HG03095 (cell line): ENCODE data around the gene RSPH9.
"Not testable (repeated sequence)": the region's sequence is repeated elsewhere in the genome, so short reads cannot be mapped to it uniquely, and the experiment has no call there.

Experiments
- ATAC-seq: cut with Tn5 transposase; IDR thresholded peaks from one replicate; pipeline ENCODE4 v1.9.1; 2021; ENCODE audit warnings: moderate library complexity; ENCODE audit not compliant: unreplicated experiment

Gene RSPH9

DNA sequence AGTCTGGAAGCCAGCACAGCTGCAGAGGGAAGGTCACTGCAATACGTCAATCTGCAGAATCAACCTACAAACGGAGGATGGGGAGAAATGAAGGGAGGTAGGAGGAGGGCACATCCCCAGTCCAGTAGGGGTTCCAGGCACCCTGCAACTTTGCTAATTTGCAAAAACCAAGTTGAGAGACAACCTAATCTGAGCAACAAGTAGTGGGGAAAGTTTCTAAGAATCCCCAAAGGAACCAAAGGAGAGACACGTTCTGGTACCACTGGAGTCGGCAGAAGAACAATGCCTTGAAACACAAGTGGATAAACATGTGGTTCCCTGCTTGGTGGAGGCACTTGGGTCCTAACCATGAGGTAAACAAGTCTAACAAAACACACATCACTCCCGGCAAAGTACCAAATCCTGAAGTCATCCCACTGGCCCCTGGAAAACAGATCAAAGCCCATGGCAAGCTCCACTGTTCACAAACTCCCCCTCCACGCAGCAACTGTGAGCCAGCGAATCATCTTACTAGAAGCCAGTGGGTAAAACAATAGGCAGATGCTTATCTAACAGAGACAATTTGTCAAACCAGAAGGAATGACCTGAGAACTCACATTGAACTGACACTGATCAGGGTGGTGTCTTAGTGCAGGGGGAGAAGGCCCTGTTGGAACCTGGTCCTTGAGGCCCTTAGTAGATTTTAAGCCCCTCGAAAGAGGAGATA lies 38.0 kb downstream of the RSPH9 start:
- no peak for ATAC-seq

GRCh38 chr6:43683708-43684455 lies 39.0 kb downstream of the RSPH9 start:
- peak; percentile 52 for ATAC-seq

- ATAC-seq: no peak
These were observed 42.2 kb downstream of the RSPH9 start for GRCh38 chr6:43687079-43687436.

DNA sequence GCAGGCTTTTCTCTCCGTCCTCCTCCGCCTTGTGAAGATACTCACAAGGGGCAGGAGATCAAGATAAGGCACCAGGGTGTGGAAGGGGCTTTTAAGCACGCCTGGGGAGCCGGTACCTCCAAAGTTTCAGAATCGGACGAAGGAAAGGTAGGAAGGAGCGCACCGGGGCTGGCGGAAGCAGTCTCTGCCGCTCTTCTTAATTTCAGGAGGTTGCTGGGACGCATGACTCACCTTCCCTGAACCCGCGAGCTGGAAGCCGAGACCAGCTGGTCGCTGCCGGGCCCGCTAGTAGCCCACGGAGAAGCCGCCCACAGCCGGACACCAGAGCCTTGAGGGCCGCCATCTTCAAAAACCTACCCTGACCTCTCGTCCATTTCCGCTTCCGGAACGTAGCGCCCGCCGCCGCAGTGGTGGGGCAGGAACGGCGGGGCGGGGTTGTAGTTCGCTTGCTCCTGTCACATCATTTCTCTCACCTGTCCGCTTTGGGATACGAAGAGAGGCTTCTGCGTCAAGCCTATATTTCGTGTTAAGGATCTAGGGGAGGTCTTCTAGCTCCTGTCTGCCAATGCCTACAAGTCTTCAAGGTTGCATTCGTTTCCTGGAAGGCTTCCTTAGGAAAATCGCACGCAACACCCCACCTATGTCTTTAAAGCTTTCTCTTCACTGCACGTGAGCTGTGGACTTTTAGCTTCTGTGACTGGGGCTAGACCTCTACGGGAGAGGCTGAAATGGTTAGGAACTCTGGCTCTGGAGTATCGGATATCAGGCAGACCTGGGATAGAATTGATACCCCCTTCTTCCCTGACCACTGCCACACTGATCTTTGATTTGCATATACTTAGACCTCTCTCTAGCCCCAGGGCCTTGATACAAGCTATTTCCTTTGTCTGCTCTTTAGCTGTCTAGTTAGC lies 42.9 kb downstream of the RSPH9 start, which contains the start of gene MRPS18A:
Gene MRPS18A, minus strand, starts transcription at position 355 of the 911 bp plus-strand sequence. Its CDS starts 12 bp downstream, at position 343.
- peak; percentile 91 for ATAC-seq

- no peak for ATAC-seq
These were observed 44.6 kb downstream of the RSPH9 start for GRCh38 chr6:43689421-43689820.

- no peak for ATAC-seq
These were observed 50.6 kb downstream of the RSPH9 start for GRCh38 chr6:43695215-43695966.

DNA sequence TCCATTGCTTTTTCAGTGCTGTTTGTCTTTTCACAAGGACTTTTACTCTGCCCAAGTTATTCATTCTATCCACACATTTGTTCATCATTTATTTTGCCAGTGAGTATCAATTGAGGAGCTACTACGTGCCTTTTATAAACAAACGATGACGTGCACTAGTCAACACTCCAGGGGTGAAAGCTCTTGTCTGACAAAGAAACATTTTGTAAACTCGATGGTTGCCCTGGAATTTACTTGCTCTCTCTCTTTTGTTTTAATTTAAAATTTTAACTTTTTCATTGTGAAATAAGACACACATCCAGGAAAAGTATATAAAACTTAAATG lies 51.1 kb downstream of the RSPH9 start:
- no peak for ATAC-seq

GRCh38 chr6:43697421-43697820 lies 52.6 kb downstream of the RSPH9 start:
- ATAC-seq: no peak

DNA sequence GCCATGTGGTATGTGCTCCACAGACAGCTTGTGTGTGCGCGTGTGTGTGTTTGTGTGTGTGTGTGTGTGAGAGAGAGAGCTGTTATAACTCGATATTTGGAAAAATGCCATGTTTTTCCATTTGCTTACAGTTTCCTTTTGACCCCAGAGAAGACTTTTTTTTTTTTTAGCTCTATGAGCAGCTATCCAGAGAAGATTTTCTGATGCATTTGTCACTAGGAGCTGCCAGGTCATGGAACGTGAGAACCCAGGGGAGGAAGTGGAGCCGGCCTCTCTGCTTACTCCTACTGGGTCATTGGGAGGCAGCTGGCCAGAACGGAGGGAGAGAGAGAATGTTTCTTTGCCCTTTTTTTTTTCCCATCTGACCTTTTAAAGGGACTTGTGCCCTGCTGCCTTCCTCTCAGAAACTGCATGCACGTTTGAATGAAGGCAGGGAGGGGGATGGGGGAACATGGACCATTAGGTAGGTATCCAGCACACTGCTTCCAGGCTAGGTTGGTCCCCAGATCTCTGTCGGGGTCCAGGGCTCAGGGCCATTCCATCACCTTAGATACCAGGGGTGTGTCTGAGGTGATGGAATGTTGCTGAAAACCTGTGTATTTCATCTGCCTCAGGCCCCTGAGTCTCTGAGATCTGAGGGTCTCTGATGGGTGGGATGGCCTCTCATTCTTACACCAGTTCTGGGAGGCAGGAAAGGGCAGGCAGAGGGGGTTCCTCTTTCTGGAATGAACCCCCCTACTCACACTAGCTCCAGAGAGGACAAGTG lies 53.9 kb downstream of the RSPH9 start:
- ATAC-seq: no peak

DNA sequence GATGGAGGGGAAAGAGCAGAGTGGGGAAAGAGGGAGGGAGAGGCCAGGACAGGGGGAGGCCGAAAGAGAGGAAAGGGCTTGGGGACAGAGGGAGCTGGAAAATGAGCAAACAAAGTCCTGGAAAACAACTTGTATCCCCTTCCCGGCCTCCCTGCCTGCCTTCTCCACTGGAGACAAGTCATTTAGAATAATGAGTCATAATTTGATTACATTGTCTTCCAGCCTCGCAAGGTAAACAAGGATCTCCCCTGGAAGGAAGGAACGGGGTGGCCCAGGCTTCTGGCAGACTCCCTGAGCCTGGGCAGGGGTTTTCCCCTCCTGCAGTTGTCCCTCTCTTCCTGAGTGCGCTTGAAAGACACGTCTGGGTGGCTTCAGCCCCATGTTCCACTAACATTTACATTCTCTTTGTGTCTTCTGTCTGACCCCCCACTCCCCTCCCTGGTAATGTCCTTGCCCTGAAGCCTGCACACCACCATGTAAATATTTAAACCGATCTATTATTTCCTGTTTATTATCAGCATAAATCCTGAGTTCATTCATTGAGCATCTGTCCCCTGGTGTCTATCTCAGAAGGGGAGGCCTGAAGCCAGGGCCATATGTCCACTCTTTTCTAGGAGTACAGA lies 54.8 kb downstream of the RSPH9 start:
- ATAC-seq: no peak

- ATAC-seq: not testable (repeated sequence)
These were observed 56.2 kb downstream of the RSPH9 start for GRCh38 chr6:43700939-43701560.

GRCh38 chr6:43702171-43702533 lies 57.3 kb downstream of the RSPH9 start:
- no peak for ATAC-seq

- no peak for ATAC-seq
These were observed 58.0 kb downstream of the RSPH9 start for GRCh38 chr6:43702534-43703440.

DNA sequence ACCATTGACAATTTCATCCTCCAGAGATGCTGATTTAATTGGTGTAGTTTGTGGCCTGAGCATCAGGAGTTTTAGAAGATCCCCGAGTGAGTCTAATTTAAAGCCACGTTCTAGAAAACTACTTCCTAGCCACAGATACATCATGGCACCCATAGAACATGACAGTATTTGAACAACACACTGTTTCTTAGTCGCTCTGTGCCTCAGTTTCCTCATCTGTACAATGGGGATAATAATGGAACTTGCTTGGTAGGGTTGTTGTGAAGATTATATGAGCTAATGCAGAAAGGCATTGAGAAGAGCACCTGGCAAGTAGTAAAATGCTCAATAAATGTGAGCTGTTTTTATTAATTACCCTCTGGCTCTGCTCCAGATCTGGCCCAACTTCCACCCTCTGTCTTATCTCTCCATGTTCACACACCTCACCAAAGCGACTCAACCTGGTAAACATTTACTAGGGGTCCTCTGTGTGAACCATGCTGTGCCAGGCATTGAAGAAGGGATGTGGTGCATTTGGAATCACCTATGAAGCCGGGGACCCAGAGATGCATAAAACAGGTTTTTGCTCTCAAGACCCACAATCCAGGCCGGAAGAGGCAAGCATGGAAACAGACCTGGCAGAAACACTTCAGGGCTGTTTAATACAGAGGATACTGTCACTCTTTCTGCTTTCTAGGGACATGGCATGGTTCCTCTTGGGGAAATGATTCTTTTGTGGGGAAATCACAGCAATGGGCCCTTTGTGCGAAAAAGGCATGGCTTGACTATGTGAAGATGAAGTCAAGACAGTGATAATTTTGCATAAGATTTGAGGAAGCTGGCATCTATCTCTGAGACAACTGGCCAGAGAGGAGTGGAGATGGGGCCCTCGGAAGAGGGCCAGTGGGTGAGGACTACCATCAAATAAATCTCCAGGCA lies 58.9 kb downstream of the RSPH9 start:
- no peak for ATAC-seq

GRCh38 chr6:43705996-43706395 lies 61.2 kb downstream of the RSPH9 start:
- no peak for ATAC-seq

DNA sequence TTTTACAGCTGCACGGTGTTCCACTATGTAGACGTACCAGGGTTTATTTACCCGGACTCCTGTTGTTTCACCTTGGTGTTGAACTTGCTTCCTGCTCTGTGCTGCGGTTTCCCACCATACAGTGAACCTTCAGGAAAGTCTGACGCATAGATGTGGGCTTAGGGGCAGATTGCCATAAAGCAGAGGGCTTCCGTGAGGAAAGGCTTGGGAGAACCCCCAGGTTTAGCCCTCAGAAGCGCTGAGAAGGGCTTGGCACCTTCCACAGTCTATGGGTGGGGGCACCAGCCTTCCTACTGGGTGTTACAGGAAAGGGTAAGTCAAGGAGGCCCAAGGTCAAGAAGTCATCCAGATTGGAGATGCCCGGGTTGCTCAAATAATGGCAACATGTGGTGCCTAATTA lies 62.0 kb downstream of the RSPH9 start:
- no peak for ATAC-seq

DNA sequence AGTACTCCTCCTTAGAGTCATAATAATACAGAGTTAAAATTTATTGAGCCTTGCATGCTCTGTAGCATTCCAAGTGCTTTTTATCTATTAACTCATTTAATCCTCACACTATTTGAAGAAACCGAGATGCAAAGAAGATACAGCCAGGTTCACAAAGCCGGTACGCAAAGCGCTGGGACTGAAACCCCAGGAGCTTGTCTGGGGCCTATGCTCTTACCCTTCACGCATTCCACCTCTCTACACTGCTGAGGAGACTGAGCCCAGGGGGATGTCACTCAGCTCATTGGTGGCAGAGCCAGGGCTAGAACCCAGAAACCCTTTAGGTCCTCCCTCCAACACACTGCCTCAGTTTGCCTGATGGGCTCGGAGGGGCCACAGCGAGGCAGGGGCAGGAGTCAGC lies 62.4 kb downstream of the RSPH9 start:
- ATAC-seq: no peak
